B cell (primary cell): ENCODE data around the gene CNST. TPM values are rescaled to one million over a fixed set of nuclear protein-coding genes. Genes with fewer than 3 reads are reported as not detected.

ENCODE experiments used
- ATAC-seq: fragments of 200-7000 bp; cut with Tn5 transposase; one replicate; pipeline ENCODE4 v1.10.0; 2021; ENCODE audit warnings: low read depth, mild to moderate bottlenecking, moderate number of reproducible peaks, moderate library complexity
- CTCF ChIA-PET: fragments of 350-600 bp; sonication (Branson Sonifier 250); formaldehyde crosslinking; loops from one replicate; lab custom pipeline; 2021; ENCODE audit warnings: antibody characterized with exemption, inconsistent platforms; lab: Charles Lee
- POLR2A ChIA-PET: fragments of 350-600 bp; sonication (Branson Sonifier 250); formaldehyde crosslinking; loops from one replicate; lab custom pipeline; 2021; ENCODE audit warnings: antibody characterized with exemption; lab: Charles Lee
- DNase-seq: peaks from one replicate; pipeline ENCODE4 v3.0.0; 2013
- H2AFZ ChIP-seq: 2 replicates; pipeline ENCODE4 v1.6.1; 2012; ENCODE audit warnings: mild to moderate bottlenecking, low read depth, low read length; ENCODE audit not compliant: insufficient read depth, poor library complexity, severe bottlenecking
- H3K27ac ChIP-seq, 2 donors: 1 replicate in 1 of 2; 2 replicates in 1 of 2; pipeline ENCODE4 v1.5.1; 2012 to 2013; ENCODE audit warnings: low read length in 2 of 2, mild to moderate bottlenecking in 2 of 2, moderate library complexity in 1 of 2
- H3K27me3 ChIP-seq, 4 experiments: fragments of 200-600 bp in 1 of 4; sonication (generic) in 1 of 4; replicated peaks in 1 of 4; 1 replicate in 2 of 4; 2 replicates in 2 of 4; pipeline versions ENCODE4 v1.6.1 to v1.7.0; 2013 to 2016; ENCODE audit warnings: low read length in 3 of 4, mild to moderate bottlenecking in 2 of 4, mixed read lengths in 1 of 4, moderate library complexity in 1 of 4; ENCODE audit not compliant: insufficient read depth in 4 of 4, control insufficient read depth in 3 of 4; ENCODE audit errors: control extremely low read depth in 1 of 4
- H3K36me3 ChIP-seq, 2 experiments: replicated peaks in 1 of 2; 1 replicate in 1 of 2; 2 replicates in 1 of 2; pipeline versions ENCODE4 v1.6.1 to v1.7.1; 2013; ENCODE audit warnings: low read length in 1 of 2; ENCODE audit not compliant: insufficient read depth in 2 of 2, control insufficient read depth in 1 of 2; ENCODE audit errors: control extremely low read depth in 1 of 2, extremely low read depth in 1 of 2
- H3K4me1 ChIP-seq, 2 donors: fragments of 200-600 bp in 1 of 2; sonication (generic) in 1 of 2; 1 replicate in 1 of 2; 2 replicates in 1 of 2; pipeline versions ENCODE4 v1.5.1 to v1.6.1; 2013 to 2017; ENCODE audit warnings: low read length in 2 of 2; ENCODE audit not compliant: control insufficient read depth in 2 of 2, insufficient read depth in 2 of 2
- H3K4me2 ChIP-seq: replicated peaks from 2 replicates; pipeline ENCODE3; 2012; ENCODE audit warnings: mild to moderate bottlenecking, low read depth, low read length; ENCODE audit not compliant: poor library complexity, severe bottlenecking
- H3K4me3 ChIP-seq, 5 experiments: fragments of 200-600 bp in 1 of 5; sonication (generic) in 1 of 5; 1 replicate in 3 of 5; 2 replicates in 2 of 5; pipeline versions ENCODE4 v1.5.1 to v1.7.0; 2011 to 2016; ENCODE audit warnings: low read length in 4 of 5, mild to moderate bottlenecking in 4 of 5, low read depth in 2 of 5, control low read depth in 1 of 5, moderate library complexity in 1 of 5; ENCODE audit not compliant: insufficient read depth in 1 of 5; ENCODE audit errors: control extremely low read depth in 1 of 5, extremely low read depth in 1 of 5
- H3K79me2 ChIP-seq: fragments of 200-600 bp; sonication (generic); one replicate; pipeline ENCODE4 v1.6.0; 2016; ENCODE audit warnings: low read length; ENCODE audit not compliant: control insufficient read depth, insufficient read depth
- H3K9ac ChIP-seq: fragments of 200-600 bp; sonication (generic); 2 replicates; pipeline ENCODE4 v1.6.1; 2017; ENCODE audit warnings: mild to moderate bottlenecking, low read length, moderate library complexity
- H3K9me3 ChIP-seq, 3 donors: one replicate each; pipeline versions ENCODE4 v1.6.1 to v1.7.1; 2013; ENCODE audit warnings: low read length in 2 of 3; ENCODE audit not compliant: control insufficient read depth in 2 of 3, insufficient read depth in 1 of 3; ENCODE audit errors: control extremely low read depth in 1 of 3
- H4K20me1 ChIP-seq: 2 replicates; pipeline ENCODE4 v1.6.0; 2012; ENCODE audit warnings: mild to moderate bottlenecking, low read length; ENCODE audit not compliant: insufficient read depth, control insufficient read depth, poor library complexity, severe bottlenecking
- H3K27ac Mint-ChIP-seq: one replicate; pipeline ENCODE4 v1.8.0; 2021; ENCODE audit warnings: mixed read lengths
- H3K27me3 Mint-ChIP-seq: one replicate; pipeline ENCODE4 v1.8.0; 2021; ENCODE audit warnings: mixed read lengths
- H3K4me1 Mint-ChIP-seq: one replicate; pipeline ENCODE4 v1.8.0; 2021; ENCODE audit warnings: mixed read lengths
- H3K4me3 Mint-ChIP-seq: one replicate; pipeline ENCODE4 v1.8.0; 2021; ENCODE audit warnings: mixed read lengths
- H3K9me3 Mint-ChIP-seq: one replicate; pipeline ENCODE4 v1.8.0; 2022; ENCODE audit warnings: mixed read lengths; ENCODE audit not compliant: insufficient read depth
- EZH2 ChIP-seq: IDR thresholded peaks from 2 replicates; pipeline ENCODE4 v1.6.1; 2012; ENCODE audit warnings: borderline replicate concordance, low read depth, mild to moderate bottlenecking, moderate library complexity, low read length; ENCODE audit not compliant: insufficient read depth, poor library complexity, severe bottlenecking
- WGBS: methylation state at CpG from one replicate; pipeline ENCODE4 v1.1.5; 2013; ENCODE audit warnings: missing lambda C conversion rate; ENCODE audit not compliant: insufficient coverage; 5-methylcytosine and 5-hydroxymethylcytosine counted together
- intact Hi-C: fragments of 100-400 bp; cut with micrococcal nuclease; formaldehyde crosslinking; loops from one replicate; pipeline ENCODE4 v1.10.0; 2022
- polyA plus RNA-seq: library from polyadenylated mRNA; depleted of rRNA; stranded (reverse); fragments of >200 nt; gene quantifications from 2 replicates; pipeline ENCODE4 v1.2.3, GENCODE V29; 2012
- total RNA-seq, 2 donors: library from RNA; stranded (reverse); fragments of 120-200 nt in 1 of 2; gene quantifications; 1 replicate in 1 of 2; 2 replicates in 1 of 2; pipeline versions ENCODE4 v1.2.3 to v1.2.4, GENCODE V29; 2013 to 2022
- TF ChIP-seq, protein P1 (sequence below): fragments of 200-600 bp; IDR thresholded peaks from one replicate; pipeline ENCODE4 v1.8.0; 2022; ENCODE audit warnings: antibody characterized with exemption, mild to moderate bottlenecking

Gene CNST
- total and polyA plus RNA-seq, 2 donors (not counting 1 experiment from before 2014, with no cell fraction given), result 26.9 to 54.0 TPM

DNA sequence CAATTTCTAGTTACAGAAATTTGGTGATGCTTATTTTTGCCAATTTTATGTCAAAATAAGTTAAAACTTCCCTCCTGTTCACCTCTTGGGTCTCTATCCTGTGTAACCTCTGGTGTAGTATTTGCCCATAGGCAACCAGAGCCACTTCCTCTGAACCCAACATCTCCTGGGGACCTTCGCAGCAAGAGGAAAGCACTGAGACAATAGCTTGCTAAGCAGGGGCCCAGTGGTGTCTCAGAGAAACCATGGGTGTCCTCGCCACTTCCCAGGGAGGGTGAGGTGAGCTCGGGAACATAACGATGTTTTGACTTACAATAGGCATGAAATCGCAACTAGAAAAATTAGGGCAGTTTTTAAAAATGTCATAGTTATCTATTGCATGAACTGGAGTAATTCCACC, 101.5 kb downstream of the CNST start:
- 100% methylated on average over 4 of the region's 5 CpGs for WGBS
- H3K79me2 ChIP-seq, result no peaks in the 10 kb centered on the region
- H3K9me3 Mint-ChIP-seq, result no peaks in the 10 kb centered on the region
- no peaks in the 10 kb centered on the region for H3K27me3 Mint-ChIP-seq
- H3K4me2 ChIP-seq, result no peak overlapping the region
- no peak for TF ChIP-seq EZH2
- TF ChIP-seq, protein P1, sequence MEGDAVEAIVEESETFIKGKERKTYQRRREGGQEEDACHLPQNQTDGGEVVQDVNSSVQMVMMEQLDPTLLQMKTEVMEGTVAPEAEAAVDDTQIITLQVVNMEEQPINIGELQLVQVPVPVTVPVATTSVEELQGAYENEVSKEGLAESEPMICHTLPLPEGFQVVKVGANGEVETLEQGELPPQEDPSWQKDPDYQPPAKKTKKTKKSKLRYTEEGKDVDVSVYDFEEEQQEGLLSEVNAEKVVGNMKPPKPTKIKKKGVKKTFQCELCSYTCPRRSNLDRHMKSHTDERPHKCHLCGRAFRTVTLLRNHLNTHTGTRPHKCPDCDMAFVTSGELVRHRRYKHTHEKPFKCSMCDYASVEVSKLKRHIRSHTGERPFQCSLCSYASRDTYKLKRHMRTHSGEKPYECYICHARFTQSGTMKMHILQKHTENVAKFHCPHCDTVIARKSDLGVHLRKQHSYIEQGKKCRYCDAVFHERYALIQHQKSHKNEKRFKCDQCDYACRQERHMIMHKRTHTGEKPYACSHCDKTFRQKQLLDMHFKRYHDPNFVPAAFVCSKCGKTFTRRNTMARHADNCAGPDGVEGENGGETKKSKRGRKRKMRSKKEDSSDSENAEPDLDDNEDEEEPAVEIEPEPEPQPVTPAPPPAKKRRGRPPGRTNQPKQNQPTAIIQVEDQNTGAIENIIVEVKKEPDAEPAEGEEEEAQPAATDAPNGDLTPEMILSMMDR, result no peak
- no peak overlapping the region for H2AFZ ChIP-seq
- H3K9me3 ChIP-seq, result no peaks in the 10 kb centered on the region
- no peak overlapping the region for H3K9ac ChIP-seq
- H3K27ac ChIP-seq, result no peak overlapping the region
- no peaks in the 10 kb centered on the region for H3K4me1 ChIP-seq
- no peaks in the 10 kb centered on the region for H3K27me3 ChIP-seq
- DNase-seq (no peak), ATAC-seq (no peak)
- H4K20me1 ChIP-seq, result peaks cover 13% of the 10 kb centered on the region
- H3K4me3 ChIP-seq, result no peak overlapping the region
- intact Hi-C loops, result no loop called here
- ChIA-PET CTCF (no interaction called here), POLR2A (no interaction called here)
- H3K4me3 Mint-ChIP-seq, result no peak overlapping the region
- H3K27ac Mint-ChIP-seq, result no peak overlapping the region
- H3K4me1 Mint-ChIP-seq, result peaks cover 1% of the 10 kb centered on the region
- H3K36me3 ChIP-seq, result peaks cover 7 to 44% of the 10 kb centered on the region in 2 experiments

DNA sequence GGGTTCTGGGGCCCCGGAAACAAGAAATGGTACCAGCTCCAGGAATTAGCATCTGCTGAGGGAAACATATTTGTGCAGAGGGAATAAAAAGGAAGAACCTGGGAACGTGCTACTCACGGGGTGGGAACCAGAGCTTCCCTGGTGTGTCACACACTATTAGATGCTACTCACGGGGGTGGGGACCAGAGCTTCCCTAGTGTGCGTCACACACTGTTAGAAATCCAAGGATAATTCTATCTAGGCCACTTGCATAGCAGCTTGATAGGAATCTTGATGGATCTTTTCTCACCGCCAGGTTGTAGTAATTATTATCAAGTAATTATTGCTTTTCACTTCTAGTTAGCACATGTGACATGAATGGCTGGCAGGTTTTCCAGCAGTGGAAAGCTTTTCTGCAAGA, 103.4 kb downstream of the CNST start:
- ATAC-seq (no peak), DNase-seq (no peak)
- peaks cover 7% of the 10 kb centered on the region for H4K20me1 ChIP-seq
- ChIA-PET CTCF (no interaction called here), POLR2A (no interaction called here)
- H3K79me2 ChIP-seq, result no peaks in the 10 kb centered on the region
- H3K27me3 ChIP-seq, result no peaks in the 10 kb centered on the region
- peaks cover 10% of the 10 kb centered on the region for H3K4me1 Mint-ChIP-seq
- TF ChIP-seq EZH2, result no peak
- TF ChIP-seq, protein P1, result no peak
- intact Hi-C loops, result no loop called here
- no peaks in the 10 kb centered on the region for H3K27me3 Mint-ChIP-seq
- no peak overlapping the region for H3K4me2 ChIP-seq
- H3K27ac ChIP-seq, result no peak overlapping the region
- H3K36me3 ChIP-seq, result peaks cover 7 to 41% of the 10 kb centered on the region in 2 experiments
- H3K4me1 ChIP-seq, result peaks cover 0 to 3% of the 10 kb centered on the region in 2 donors
- H3K4me3 ChIP-seq, result no peak overlapping the region
- no peaks in the 10 kb centered on the region for H3K9me3 ChIP-seq
- WGBS, result 88% methylated on average over 4 of the region's 6 CpGs
- no peak overlapping the region for H2AFZ ChIP-seq
- no peak overlapping the region for H3K27ac Mint-ChIP-seq
- H3K4me3 Mint-ChIP-seq, result no peak overlapping the region
- H3K9ac ChIP-seq, result no peak overlapping the region
- no peaks in the 10 kb centered on the region for H3K9me3 Mint-ChIP-seq
